Astrocyte (in vitro differentiated cells and primary cell): ENCODE data around the gene ADGRB3. TPM values are rescaled to one million over a fixed set of nuclear protein-coding genes. Genes with fewer than 3 reads are reported as not detected.

Experiments used
- DNase-seq: peaks from one replicate; pipeline ENCODE4 v3.0.0-alpha.2; 2010; ENCODE audit warnings: low read depth
- FAIRE-seq: peaks from 2 replicates; lab custom pipeline; 2011; peaks lifted over from hg19 to GRCh38; lab: Jason Lieb, UNC
- H2AFZ ChIP-seq: 2 replicates; pipeline ENCODE4 v1.6.0; 2012; ENCODE audit warnings: low read depth, low read length, inconsistent platforms
- H3K27ac ChIP-seq: 2 replicates; pipeline ENCODE4 v1.5.1; 2011; ENCODE audit warnings: low read depth, low read length, inconsistent platforms
- H3K27me3 ChIP-seq: 2 replicates; pipeline ENCODE4 v1.6.0; 2011; ENCODE audit warnings: low read length, inconsistent platforms; ENCODE audit not compliant: insufficient read depth
- H3K36me3 ChIP-seq: 2 replicates; pipeline ENCODE4 v1.5.1; 2011; ENCODE audit warnings: low read length, inconsistent platforms; ENCODE audit not compliant: insufficient read depth
- H3K4me1 ChIP-seq: 2 replicates; pipeline ENCODE4 v1.5.1; 2011; ENCODE audit warnings: low read length, inconsistent platforms; ENCODE audit not compliant: insufficient read depth
- H3K4me2 ChIP-seq: 2 replicates; pipeline ENCODE4 v1.6.0; 2012; ENCODE audit warnings: low read length, inconsistent platforms
- H3K4me3 ChIP-seq: 2 replicates; pipeline ENCODE4 v1.5.1; 2011; ENCODE audit warnings: low read depth, mild to moderate bottlenecking, low read length, inconsistent platforms; ENCODE audit not compliant: insufficient read depth
- H3K79me2 ChIP-seq: 2 replicates; pipeline ENCODE4 v1.6.0; 2012; ENCODE audit warnings: mild to moderate bottlenecking, low read length, inconsistent platforms; ENCODE audit not compliant: insufficient read depth
- H3K9ac ChIP-seq: 2 replicates; pipeline ENCODE4 v1.6.0; 2012; ENCODE audit warnings: mild to moderate bottlenecking, low read length, inconsistent platforms
- H3K9me3 ChIP-seq: 2 replicates; pipeline ENCODE4 v1.5.1; 2012; ENCODE audit warnings: low read depth, mild to moderate bottlenecking, low read length, inconsistent platforms; ENCODE audit not compliant: insufficient read depth
- H4K20me1 ChIP-seq: 2 replicates; pipeline ENCODE4 v1.6.0; 2012; ENCODE audit warnings: low read length, inconsistent platforms; ENCODE audit not compliant: insufficient read depth
- H3K27ac Mint-ChIP-seq: one replicate; pipeline ENCODE4 v1.8.0; 2021; ENCODE audit warnings: mild to moderate bottlenecking, mixed read lengths; ENCODE audit not compliant: unreplicated experiment
- H3K27me3 Mint-ChIP-seq: one replicate; pipeline ENCODE4 v1.8.0; 2021; ENCODE audit warnings: low read depth, mixed read lengths; ENCODE audit not compliant: unreplicated experiment
- H3K36me3 Mint-ChIP-seq: one replicate; pipeline ENCODE4 v1.8.0; 2021; ENCODE audit warnings: low read depth, mixed read lengths; ENCODE audit not compliant: unreplicated experiment
- H3K4me1 Mint-ChIP-seq: one replicate; pipeline ENCODE4 v1.8.0; 2021; ENCODE audit warnings: low read depth, mixed read lengths; ENCODE audit not compliant: unreplicated experiment
- H3K4me3 Mint-ChIP-seq: one replicate; pipeline ENCODE4 v1.8.0; 2021; ENCODE audit warnings: mild to moderate bottlenecking, moderate library complexity, mixed read lengths; ENCODE audit not compliant: unreplicated experiment
- H3K9me3 Mint-ChIP-seq: one replicate; pipeline ENCODE4 v1.8.0; 2021; ENCODE audit warnings: mild to moderate bottlenecking, mixed read lengths; ENCODE audit not compliant: unreplicated experiment
- EZH2 ChIP-seq: IDR thresholded peaks from 2 replicates; pipeline ENCODE4 v1.6.1; 2012; ENCODE audit warnings: mild to moderate bottlenecking, low read length, inconsistent platforms; ENCODE audit not compliant: insufficient read depth
- total RNA-seq: library from RNA; stranded (reverse); gene quantifications from 2 replicates; pipeline ENCODE4 v1.2.1, GENCODE V29; 2021
- TF ChIP-seq, protein P1 (sequence below): IDR thresholded peaks from 2 replicates; pipeline ENCODE4 v1.5.1; 2011; ENCODE audit warnings: low read depth, mild to moderate bottlenecking, inconsistent platforms, low read length, moderate library complexity; ENCODE audit not compliant: insufficient read depth

Gene ADGRB3
- total RNA-seq, 1 donor from 2014 or later, result 0.77 TPM

DNA sequence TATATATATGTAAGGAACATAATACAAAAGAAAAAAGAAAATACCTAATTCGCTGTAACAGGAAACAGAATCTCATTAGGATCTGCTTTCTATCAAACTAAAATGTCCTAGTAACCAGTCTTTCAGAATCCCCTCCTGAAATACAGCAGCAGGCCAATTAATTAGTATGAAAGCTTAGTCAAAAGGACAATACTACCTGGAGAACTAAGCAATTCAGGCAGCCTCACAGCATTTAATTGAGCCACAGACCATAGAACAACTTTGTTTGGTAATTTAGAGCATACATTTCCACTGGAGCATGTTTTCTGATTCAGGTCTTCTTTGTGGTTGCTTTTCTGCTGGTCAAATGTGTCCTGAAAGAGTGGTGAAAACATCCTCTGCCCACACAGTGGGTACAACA lies 645.8 kb downstream of the ADGRB3 start:
- no peaks in the 10 kb centered on the region for H3K9me3 ChIP-seq
- Mint-ChIP-seq H3K9me3 (no peaks in the 10 kb centered on the region), H3K27ac (no peak overlapping the region), H3K27me3 (no peaks in the 10 kb centered on the region), H3K4me3 (no peak overlapping the region), H3K4me1 (peaks cover 12% of the 10 kb centered on the region), H3K36me3 (no peaks in the 10 kb centered on the region)
- H3K4me2 ChIP-seq, result no peak overlapping the region
- no peaks in the 10 kb centered on the region for H3K4me1 ChIP-seq
- DNase-seq (no peak), FAIRE-seq (no peak)
- no peak overlapping the region for H3K9ac ChIP-seq
- H4K20me1 ChIP-seq, result no peaks in the 10 kb centered on the region
- H3K27me3 ChIP-seq, result no peaks in the 10 kb centered on the region
- H3K27ac ChIP-seq, result no peak overlapping the region
- H3K4me3 ChIP-seq, result no peak overlapping the region
- no peaks in the 10 kb centered on the region for H3K79me2 ChIP-seq
- H2AFZ ChIP-seq, result no peak overlapping the region
- no peak for TF ChIP-seq EZH2
- TF ChIP-seq, protein P1, sequence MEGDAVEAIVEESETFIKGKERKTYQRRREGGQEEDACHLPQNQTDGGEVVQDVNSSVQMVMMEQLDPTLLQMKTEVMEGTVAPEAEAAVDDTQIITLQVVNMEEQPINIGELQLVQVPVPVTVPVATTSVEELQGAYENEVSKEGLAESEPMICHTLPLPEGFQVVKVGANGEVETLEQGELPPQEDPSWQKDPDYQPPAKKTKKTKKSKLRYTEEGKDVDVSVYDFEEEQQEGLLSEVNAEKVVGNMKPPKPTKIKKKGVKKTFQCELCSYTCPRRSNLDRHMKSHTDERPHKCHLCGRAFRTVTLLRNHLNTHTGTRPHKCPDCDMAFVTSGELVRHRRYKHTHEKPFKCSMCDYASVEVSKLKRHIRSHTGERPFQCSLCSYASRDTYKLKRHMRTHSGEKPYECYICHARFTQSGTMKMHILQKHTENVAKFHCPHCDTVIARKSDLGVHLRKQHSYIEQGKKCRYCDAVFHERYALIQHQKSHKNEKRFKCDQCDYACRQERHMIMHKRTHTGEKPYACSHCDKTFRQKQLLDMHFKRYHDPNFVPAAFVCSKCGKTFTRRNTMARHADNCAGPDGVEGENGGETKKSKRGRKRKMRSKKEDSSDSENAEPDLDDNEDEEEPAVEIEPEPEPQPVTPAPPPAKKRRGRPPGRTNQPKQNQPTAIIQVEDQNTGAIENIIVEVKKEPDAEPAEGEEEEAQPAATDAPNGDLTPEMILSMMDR, result no peak
- H3K36me3 ChIP-seq, result no peaks in the 10 kb centered on the region

DNA sequence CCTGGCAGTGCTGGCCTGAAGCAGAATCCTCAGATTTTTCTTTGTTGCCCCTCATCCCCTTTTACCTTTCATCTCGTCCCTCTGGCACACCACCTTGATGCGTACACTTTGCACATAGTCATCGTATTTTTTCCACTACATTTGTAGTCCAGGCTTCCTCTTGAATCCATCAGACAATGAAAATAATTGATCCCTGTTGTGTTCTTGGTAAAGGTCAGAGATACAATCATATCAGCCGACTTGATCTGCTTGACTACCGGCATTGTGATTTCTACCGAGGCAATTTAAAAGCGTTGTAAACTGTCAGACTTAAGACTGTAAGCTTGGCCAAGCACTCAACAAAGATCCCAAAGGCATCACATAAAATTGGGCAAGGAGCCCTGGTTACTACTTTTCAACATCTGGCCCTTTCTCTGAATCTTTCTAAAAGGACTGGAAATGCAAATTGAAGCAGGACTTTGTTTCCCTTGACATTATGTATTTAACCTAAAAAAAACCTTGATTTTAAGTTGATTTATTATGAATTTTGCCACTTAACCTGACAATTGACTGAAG lies 649.2 kb downstream of the ADGRB3 start:
- H3K36me3 Mint-ChIP-seq, result no peaks in the 10 kb centered on the region
- H3K4me3 ChIP-seq, result no peak overlapping the region
- H3K27ac ChIP-seq, result no peak overlapping the region
- H3K4me3 Mint-ChIP-seq, result no peak overlapping the region
- no peaks in the 10 kb centered on the region for H4K20me1 ChIP-seq
- H3K4me1 ChIP-seq, result no peaks in the 10 kb centered on the region
- TF ChIP-seq, protein P1, result no peak
- TF ChIP-seq EZH2, result no peak
- H3K4me1 Mint-ChIP-seq, result peaks cover 7% of the 10 kb centered on the region
- no peaks in the 10 kb centered on the region for H3K36me3 ChIP-seq
- H3K9me3 ChIP-seq, result no peaks in the 10 kb centered on the region
- no peaks in the 10 kb centered on the region for H3K27me3 Mint-ChIP-seq
- FAIRE-seq (no peak), DNase-seq (no peak)
- H3K27me3 ChIP-seq, result no peaks in the 10 kb centered on the region
- no peak overlapping the region for H2AFZ ChIP-seq
- H3K27ac Mint-ChIP-seq, result no peak overlapping the region
- H3K79me2 ChIP-seq, result no peaks in the 10 kb centered on the region
- H3K9ac ChIP-seq, result no peak overlapping the region
- H3K4me2 ChIP-seq, result no peak overlapping the region
- no peaks in the 10 kb centered on the region for H3K9me3 Mint-ChIP-seq

DNA sequence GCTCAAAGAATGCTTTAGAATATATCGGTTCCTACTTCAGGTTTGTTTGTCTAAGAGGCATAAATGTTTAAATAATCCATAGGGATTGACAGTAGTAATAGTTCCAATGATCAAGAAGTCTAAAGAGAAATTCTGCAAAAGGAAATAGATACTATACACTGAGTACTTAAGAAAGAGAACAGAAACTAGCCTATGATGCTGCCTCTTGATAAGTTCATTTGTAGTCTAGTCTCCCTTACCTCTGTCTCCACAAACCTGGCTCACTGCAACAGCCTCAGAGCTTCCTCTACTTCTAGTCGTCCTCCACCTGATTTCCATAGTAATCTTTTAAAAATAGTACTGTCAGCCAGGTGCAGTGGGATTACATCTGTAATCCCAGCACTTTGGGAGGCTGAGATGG lies 650.0 kb downstream of the ADGRB3 start:
- Mint-ChIP-seq H3K4me3 (no peak overlapping the region), H3K36me3 (no peaks in the 10 kb centered on the region), H3K27ac (no peak overlapping the region), H3K9me3 (no peaks in the 10 kb centered on the region), H3K27me3 (no peaks in the 10 kb centered on the region), H3K4me1 (peaks cover under 1% of the 10 kb centered on the region)
- no peaks in the 10 kb centered on the region for H3K36me3 ChIP-seq
- DNase-seq (no peak), FAIRE-seq (no peak)
- H2AFZ ChIP-seq, result no peak overlapping the region
- no peaks in the 10 kb centered on the region for H3K79me2 ChIP-seq
- H3K9me3 ChIP-seq, result no peaks in the 10 kb centered on the region
- H3K4me2 ChIP-seq, result no peak overlapping the region
- H3K27ac ChIP-seq, result no peak overlapping the region
- H3K4me1 ChIP-seq, result no peaks in the 10 kb centered on the region
- no peak overlapping the region for H3K9ac ChIP-seq
- H4K20me1 ChIP-seq, result no peaks in the 10 kb centered on the region
- TF ChIP-seq, protein P1, result no peak
- TF ChIP-seq EZH2, result no peak
- no peaks in the 10 kb centered on the region for H3K27me3 ChIP-seq
- no peak overlapping the region for H3K4me3 ChIP-seq
